ENCODE results near the gene ASXL1. TPM values are rescaled to one million over a fixed set of nuclear protein-coding genes. Genes with fewer than 3 reads are reported as not detected.
A peak's percentile ranks its signal among the peaks of the same experiment; 100 is the strongest.
"Not testable (repeated sequence)": the region's sequence is repeated elsewhere in the genome, so short reads cannot be mapped to it uniquely, and the experiment has no call there.

Gene ASXL1
- polyA plus RNA-seq, 1 experiment = 40.8 TPM

GRCh38 chr20:32354592-32355416, 3.3 kb upstream of the ASXL1 start:
- no peak for TF ChIP-seq CTCF (IDR thresholded peaks at IDR 0.05; ENCODE audit: insufficient read depth, low read depth, low read length)
- Histone ChIP-seq H3K36me3 (ENCODE audit: control insufficient read depth, insufficient read depth, low read length) (no peaks in the 10 kb centered on the region), H3K27me3 (ENCODE audit: control insufficient read depth, insufficient read depth, low read length) (no peaks in the 10 kb centered on the region), H3K4me3 (ENCODE audit: low read depth, low read length) (no peak overlapping the region)
- ChIA-PET POLR2A (no interaction called here), CTCF (interaction anchor here (0.9 to 2.0 kb wide), 3 partner anchors 9 to 18 kb away, joined by 3 to 6 read pairs (median 4); no protein-coding TSS in a partner anchor)
- DNase-seq (ENCODE audit: low read depth) = peak; percentile 47

GRCh38 chr20:32355417-32355841, 2.7 kb upstream of the ASXL1 start:
- H3K27me3 ChIP-seq (ENCODE audit: control insufficient read depth, insufficient read depth, low read length) = no peaks in the 10 kb centered on the region
- ChIA-PET POLR2A (no interaction called here), CTCF (interaction anchor here (1.0 kb wide), 1 partner anchor 19 kb away, joined by 3 read pairs; no protein-coding TSS in a partner anchor)
- H3K4me3 ChIP-seq (ENCODE audit: low read depth, low read length) = no peak overlapping the region
- DNase-seq (ENCODE audit: low read depth) = no peak
- no peaks in the 10 kb centered on the region for H3K36me3 ChIP-seq (ENCODE audit: control insufficient read depth, insufficient read depth, low read length)
- TF ChIP-seq CTCF (IDR thresholded peaks at IDR 0.05; ENCODE audit: insufficient read depth, low read depth, low read length) = no peak

GRCh38 chr20:32355907-32356621, 2.1 kb upstream of the ASXL1 start:
- CTCF ChIA-PET = interaction anchor here (1.0 kb wide), 1 partner anchor 20 kb away, joined by 3 read pairs; no protein-coding TSS in a partner anchor
- DNase-seq (ENCODE audit: low read depth) = peak; percentile 62
- H3K27me3 ChIP-seq (ENCODE audit: control insufficient read depth, insufficient read depth, low read length); H3K36me3 ChIP-seq (ENCODE audit: control insufficient read depth, insufficient read depth, low read length); H3K4me3 ChIP-seq (ENCODE audit: low read depth, low read length); POLR2A ChIA-PET: not testable (repeated sequence)

GRCh38 chr20:32356622-32357374, 1.3 kb upstream of the ASXL1 start:
- no peak for TF ChIP-seq CTCF (IDR thresholded peaks at IDR 0.05; ENCODE audit: insufficient read depth, low read depth, low read length)
- DNase-seq (ENCODE audit: low read depth) = no peak
- H3K27me3 ChIP-seq (ENCODE audit: control insufficient read depth, insufficient read depth, low read length) = no peaks in the 10 kb centered on the region
- H3K36me3 ChIP-seq (ENCODE audit: control insufficient read depth, insufficient read depth, low read length) = no peaks in the 10 kb centered on the region
- H3K4me3 ChIP-seq (ENCODE audit: low read depth, low read length) = no peak overlapping the region
- ChIA-PET POLR2A (no interaction called here), CTCF (interaction anchor here (1.7 kb wide), 1 partner anchor 128 kb away, joined by 3 read pairs; no protein-coding TSS in a partner anchor)

- Histone ChIP-seq H3K4me3 (ENCODE audit: low read depth, low read length) (peak overlapping the region; percentile 95), H3K36me3 (ENCODE audit: control insufficient read depth, insufficient read depth, low read length) (no peaks in the 10 kb centered on the region), H3K27me3 (ENCODE audit: control insufficient read depth, insufficient read depth, low read length) (no peaks in the 10 kb centered on the region)
- ChIA-PET CTCF (interaction anchor here (1.7 kb wide), 1 partner anchor 128 kb away, joined by 3 read pairs; no protein-coding TSS in a partner anchor), POLR2A (no interaction called here)
- no peak for DNase-seq (ENCODE audit: low read depth)
- no peak for TF ChIP-seq CTCF (IDR thresholded peaks at IDR 0.05; ENCODE audit: insufficient read depth, low read depth, low read length)
Observed at GRCh38 chr20:32357375-32357868, 709 bp upstream of the ASXL1 start.
